GM23248 (cell line): ENCODE data around the gene KRT24.

Experiments used
- EZH2 ChIP-seq: fragments of 200-600 bp; sonication (generic); IDR thresholded peaks from 2 replicates; pipeline ENCODE4 v1.6.1; 2018; ENCODE audit warnings: antibody characterized with exemption, mild to moderate bottlenecking; ENCODE audit not compliant: insufficient read depth, poor library complexity, severe bottlenecking
- EZH2phosphoT487 ChIP-seq: fragments of 200-600 bp; sonication (generic); IDR thresholded peaks from 2 replicates; pipeline ENCODE4 v1.6.1; 2018; ENCODE audit warnings: antibody characterized with exemption, moderate library complexity, mild to moderate bottlenecking, low read depth; ENCODE audit not compliant: insufficient read depth

DNA sequence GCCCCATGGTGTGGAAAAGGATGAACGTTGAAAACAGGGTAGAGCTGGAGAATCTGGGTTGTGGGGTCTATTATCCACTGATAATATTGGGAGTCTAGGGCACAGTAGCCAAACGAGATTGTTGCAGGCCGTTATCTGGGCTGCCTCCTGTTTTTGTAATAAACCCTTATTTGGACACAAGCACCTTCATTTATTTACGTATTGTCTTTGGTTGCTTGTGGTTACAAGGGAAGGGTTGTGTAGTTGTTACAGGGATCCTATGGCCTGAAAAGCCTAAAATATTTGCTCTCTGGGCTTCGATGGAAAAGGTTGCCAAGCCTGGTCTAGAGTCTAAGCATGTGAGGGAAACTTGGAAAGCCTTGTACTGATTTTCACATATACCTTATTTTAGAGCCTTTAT is 51.6 kb downstream of the KRT24 start:
- no peak for TF ChIP-seq EZH2
- TF ChIP-seq EZH2phosphoT487 = no peak
